Pulmonary artery endothelial cell (primary cell): ENCODE data around the gene FGF12. TPM values are rescaled to one million over a fixed set of nuclear protein-coding genes. Genes with fewer than 3 reads are reported as not detected.

Experiments
- DNase-seq: peaks from one replicate; pipeline ENCODE4 v3.0.0-alpha.2; 2011; ENCODE audit warnings: low read depth, low spot score
- total RNA-seq: library from RNA; depleted of rRNA; stranded (reverse); fragments of >200 nt; gene quantifications from 2 replicates; pipeline ENCODE4 v1.2.3, GENCODE V29; 2014

FGF12 gene
- total RNA-seq, 1 donor from 2014 or later: 1.8 TPM

DNA sequence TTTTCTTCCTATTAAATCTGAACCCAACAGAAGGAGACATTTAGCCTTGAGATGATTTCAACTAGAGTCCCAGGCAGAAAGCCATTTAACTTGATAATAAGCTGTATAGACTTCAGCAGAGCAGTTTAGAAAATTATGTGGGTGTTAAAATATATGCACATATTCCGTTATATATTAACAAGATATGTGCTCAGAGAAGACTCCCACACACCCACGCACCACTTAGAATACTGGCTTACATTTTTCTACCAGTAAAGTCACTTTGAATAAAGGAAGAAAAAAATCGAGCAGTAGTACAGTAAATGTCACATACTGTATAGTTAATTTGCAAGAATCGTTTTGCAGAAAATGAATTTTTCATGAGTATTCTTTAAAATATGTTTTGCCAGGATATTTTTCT lies 599.3 kb downstream of the FGF12 start:
- no peak for DNase-seq

DNA sequence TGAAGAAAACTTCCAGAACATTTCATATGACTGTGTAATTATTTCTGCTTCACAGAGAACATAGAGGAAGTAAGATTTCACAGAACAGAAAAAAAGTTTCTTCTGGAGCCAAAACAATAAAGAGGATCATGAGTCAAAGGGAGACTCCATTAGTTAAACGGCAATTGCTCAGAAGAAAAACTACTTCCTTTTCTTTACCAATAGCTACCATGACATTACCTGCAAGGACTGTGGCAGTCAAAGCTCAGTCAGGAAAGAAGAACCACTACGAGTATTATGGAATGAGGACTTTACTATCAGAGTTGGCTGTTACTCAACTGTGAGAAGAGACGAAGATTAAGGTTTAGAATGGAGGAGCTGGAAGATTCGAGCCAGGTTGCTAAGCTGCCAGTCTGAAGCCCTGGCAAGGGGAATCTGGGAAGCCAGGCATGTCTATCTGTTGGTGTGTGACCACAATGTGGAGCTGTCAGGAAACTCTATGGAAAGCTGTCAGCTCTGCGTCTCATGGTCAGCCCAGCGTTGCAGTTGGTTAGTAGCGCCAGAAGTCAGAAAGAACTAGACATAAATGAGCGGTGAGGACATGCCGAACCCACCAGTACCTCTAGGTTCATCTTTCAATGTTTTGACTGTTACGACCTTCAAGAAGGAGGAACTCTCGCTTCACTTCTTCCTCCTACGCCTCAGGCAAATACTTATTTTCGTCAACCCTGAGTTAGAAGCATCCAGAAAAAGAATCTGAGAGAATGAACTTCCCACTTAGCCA lies 604.3 kb downstream of the FGF12 start:
- no peak for DNase-seq

DNA sequence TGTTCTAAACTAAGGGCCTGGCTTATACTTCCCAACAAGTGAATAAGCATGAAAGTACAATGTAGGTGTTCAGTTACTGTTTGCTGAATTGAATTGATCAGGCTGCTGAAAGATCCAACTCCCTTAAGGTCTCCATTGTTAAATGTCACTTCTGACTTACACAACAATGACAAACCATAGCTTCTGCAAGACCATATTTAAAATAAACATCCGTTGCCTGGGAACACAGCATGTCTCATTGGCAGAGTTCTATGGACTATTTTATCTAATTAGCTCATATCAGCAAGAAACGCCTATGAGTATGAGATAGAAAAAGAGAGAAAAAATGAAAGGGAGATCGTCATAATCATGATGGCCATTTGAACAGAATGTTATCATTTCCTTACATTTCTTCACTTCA lies 605.4 kb downstream of the FGF12 start:
- no peak for DNase-seq

GRCh38 chr3:192108820-192109219 lies 618.5 kb downstream of the FGF12 start:
- DNase-seq: no peak

GRCh38 chr3:192106543-192106942 lies 620.8 kb downstream of the FGF12 start:
- no peak for DNase-seq

DNA sequence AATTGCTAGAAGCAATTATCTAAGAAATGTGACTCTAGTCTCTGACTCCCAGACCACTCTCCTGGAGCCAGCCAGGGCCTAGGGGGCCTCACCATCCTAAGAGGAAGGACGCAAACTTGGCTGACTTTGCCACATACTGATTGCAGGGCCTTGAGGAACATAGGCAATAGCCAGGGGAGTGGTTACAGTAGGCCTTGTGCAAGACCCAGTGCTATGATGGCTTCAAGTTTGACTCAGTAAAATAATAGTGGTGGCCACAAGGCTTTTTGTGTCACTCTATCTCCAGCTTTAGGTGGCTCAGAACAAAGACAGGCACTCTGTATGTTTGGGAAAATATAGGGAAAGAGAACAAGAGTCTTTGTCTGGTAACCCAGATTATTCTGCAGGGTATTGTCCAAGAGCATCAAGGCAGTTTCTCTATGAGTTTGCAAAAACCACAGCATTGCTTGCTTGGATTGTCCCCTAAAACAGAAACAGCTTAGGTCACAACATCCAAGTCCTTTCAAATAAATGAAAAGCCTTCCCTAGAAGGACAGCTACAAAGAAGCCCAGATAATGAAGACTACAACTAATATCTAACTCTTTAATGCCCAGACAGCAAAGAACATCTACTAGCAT lies 634.8 kb downstream of the FGF12 start:
- DNase-seq: no peak

DNA sequence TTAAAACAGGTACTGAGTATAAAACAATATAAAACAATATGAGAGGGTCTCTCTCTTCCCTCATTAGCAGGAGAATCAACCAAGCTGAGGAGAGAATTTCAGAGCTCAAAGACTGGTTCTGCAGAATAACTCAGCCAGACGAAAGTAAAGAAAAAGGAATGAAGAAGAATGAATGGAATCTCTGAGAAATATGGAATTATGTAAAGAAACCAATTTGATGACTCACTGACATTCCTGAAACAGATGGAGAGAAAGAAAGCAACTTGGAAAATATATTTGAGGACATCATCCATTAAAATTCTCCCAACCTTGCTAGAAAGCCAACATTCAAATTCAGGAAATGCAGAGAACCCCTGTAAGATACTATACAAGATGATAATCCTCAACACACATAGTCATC lies 635.5 kb downstream of the FGF12 start:
- DNase-seq: no peak

- DNase-seq: no peak
Observed at GRCh38 chr3:192090586-192090985, 636.8 kb downstream of the FGF12 start.

Other genes with a start within 250 kb of the FGF12 start
- 9.8 and 11.7 TPM in 2 replicates for gene MB21D2, start 190.3 kb upstream of the FGF12 start, total RNA-seq